GM18907 (cell line): ENCODE measurements around the gene OXSR1.

Source experiments
- ATAC-seq: cut with Tn5 transposase; IDR thresholded peaks from one replicate; pipeline ENCODE4 v1.9.1; 2021; ENCODE audit warnings: mild to moderate bottlenecking, moderate library complexity; ENCODE audit not compliant: unreplicated experiment

The OXSR1 gene

GRCh38 chr3:38164952-38165721 lies at the start of gene OXSR1:
TSS of gene OXSR1 (plus strand) at chr3:38165537. CDS start at chr3:38165877, 340 bp downstream.
- ATAC-seq = peak; percentile 95

- ATAC-seq = no peak
Measured at GRCh38 chr3:38115645-38116427, 49.5 kb upstream of the OXSR1 start.

- ATAC-seq = no peak
Measured at GRCh38 chr3:38116471-38117162, 48.7 kb upstream of the OXSR1 start.

- no peak for ATAC-seq
Measured at GRCh38 chr3:38117163-38117716, 48.1 kb upstream of the OXSR1 start.

GRCh38 chr3:38117748-38118420 lies 47.5 kb upstream of the OXSR1 start:
- peak; percentile 68 for ATAC-seq

- no peak for ATAC-seq
Measured at GRCh38 chr3:38118421-38119247, 46.7 kb upstream of the OXSR1 start.

GRCh38 chr3:38119248-38119544 lies 46.1 kb upstream of the OXSR1 start:
- ATAC-seq = no peak

- no peak for ATAC-seq
Measured at GRCh38 chr3:38119821-38120692, 45.3 kb upstream of the OXSR1 start.

- no peak for ATAC-seq
Measured at GRCh38 chr3:38120693-38121450, 44.5 kb upstream of the OXSR1 start.

GRCh38 chr3:38121451-38121831 lies 43.9 kb upstream of the OXSR1 start:
- no peak for ATAC-seq

GRCh38 chr3:38121832-38122461 lies 43.4 kb upstream of the OXSR1 start:
- no peak for ATAC-seq

GRCh38 chr3:38122712-38123290 lies 42.5 kb upstream of the OXSR1 start:
- ATAC-seq = no peak

- no peak for ATAC-seq
Measured at GRCh38 chr3:38124324-38125122, 40.8 kb upstream of the OXSR1 start.

- ATAC-seq = no peak
Measured at GRCh38 chr3:38125305-38126120, 39.8 kb upstream of the OXSR1 start.

GRCh38 chr3:38126121-38126892 lies 39.0 kb upstream of the OXSR1 start:
- ATAC-seq = no peak
